Choroid plexus epithelial cell (primary cell): ENCODE measurements around the gene ID2.

ENCODE experiments used
- DNase-seq: peaks from one replicate; pipeline ENCODE4 v3.0.0-alpha.2; 2010; ENCODE audit warnings: low read depth
- H3K4me3 ChIP-seq: 2 replicates; pipeline ENCODE4 v1.5.1; 2011; ENCODE audit warnings: low read depth, mild to moderate bottlenecking, control low read depth, low read length, moderate library complexity
- CTCF ChIP-seq: conservative IDR thresholded peaks from 2 replicates; pipeline ENCODE4 v1.5.1; 2011; ENCODE audit warnings: low read depth, mild to moderate bottlenecking, control low read depth, inconsistent platforms, low read length, moderate library complexity

ID2 gene

GRCh38 chr2:8699839-8700238, 18.0 kb downstream of the ID2 start:
- no peak for TF ChIP-seq CTCF
- H3K4me3 ChIP-seq: no peak overlapping the region
- DNase-seq: no peak

GRCh38 chr2:8701681-8702379, 20.0 kb downstream of the ID2 start:
- H3K4me3 ChIP-seq: no peak overlapping the region
- no peak for TF ChIP-seq CTCF
- no peak for DNase-seq

- peak; percentile 37 for DNase-seq
- TF ChIP-seq CTCF: no peak
Measured at GRCh38 chr2:8704906-8705305, 23.1 kb downstream of the ID2 start.

GRCh38 chr2:8709611-8710010, 27.8 kb downstream of the ID2 start:
- no peak for TF ChIP-seq CTCF
- no peak for DNase-seq
- no peak overlapping the region for H3K4me3 ChIP-seq

More at GRCh38 chr2:8704906-8705305, 23.1 kb downstream of the ID2 start:
- no peak overlapping the region for H3K4me3 ChIP-seq

- no peak for TF ChIP-seq CTCF
- H3K4me3 ChIP-seq: no peak overlapping the region
- DNase-seq: no peak
Measured at GRCh38 chr2:8710951-8711350, 29.1 kb downstream of the ID2 start.

- no peak overlapping the region for H3K4me3 ChIP-seq
- no peak for DNase-seq
- TF ChIP-seq CTCF: no peak
Measured at GRCh38 chr2:8714283-8714682, 32.4 kb downstream of the ID2 start.

GRCh38 chr2:8714971-8715370, 33.1 kb downstream of the ID2 start:
- TF ChIP-seq CTCF: no peak

More at GRCh38 chr2:8714971-8715370, 33.1 kb downstream of the ID2 start:
- H3K4me3 ChIP-seq: no peak overlapping the region
- DNase-seq: no peak
